ENCODE data around the gene ZNRF2.
"Not testable (repeated sequence)": the region's sequence is repeated elsewhere in the genome, so short reads cannot be mapped to it uniquely, and the experiment has no call there.

The ZNRF2 gene

DNA sequence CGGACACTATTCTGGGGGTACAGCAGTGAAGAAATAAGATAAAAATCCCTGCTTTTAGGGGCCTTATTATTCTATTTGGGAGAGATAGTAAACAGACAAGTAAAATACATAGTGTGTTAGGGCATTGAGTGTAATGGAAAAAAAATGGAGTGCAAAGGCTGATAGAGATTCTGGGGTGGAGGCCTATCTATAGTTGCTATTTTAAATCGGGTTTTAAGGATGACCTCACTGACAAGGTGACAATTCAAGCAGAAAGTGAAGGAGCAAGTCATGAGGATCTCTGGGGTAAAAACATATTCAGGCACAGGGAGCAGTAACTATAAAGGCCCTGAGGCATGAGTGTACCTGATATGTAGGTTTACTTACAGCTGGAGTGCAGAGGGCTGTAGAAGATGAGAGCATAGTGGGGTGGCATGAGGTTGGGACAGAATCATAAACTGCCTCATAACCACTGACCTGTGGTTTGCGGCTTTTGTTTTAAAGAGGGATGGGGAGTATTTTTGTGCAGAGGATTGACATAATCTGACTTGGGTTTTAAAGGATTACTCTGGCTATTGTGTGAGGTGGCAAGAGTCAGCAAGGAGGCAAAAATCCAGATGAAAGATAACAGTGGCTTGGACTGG is 8.1 kb downstream of the ZNRF2 start:
- not testable (repeated sequence) for DNase-seq

DNA sequence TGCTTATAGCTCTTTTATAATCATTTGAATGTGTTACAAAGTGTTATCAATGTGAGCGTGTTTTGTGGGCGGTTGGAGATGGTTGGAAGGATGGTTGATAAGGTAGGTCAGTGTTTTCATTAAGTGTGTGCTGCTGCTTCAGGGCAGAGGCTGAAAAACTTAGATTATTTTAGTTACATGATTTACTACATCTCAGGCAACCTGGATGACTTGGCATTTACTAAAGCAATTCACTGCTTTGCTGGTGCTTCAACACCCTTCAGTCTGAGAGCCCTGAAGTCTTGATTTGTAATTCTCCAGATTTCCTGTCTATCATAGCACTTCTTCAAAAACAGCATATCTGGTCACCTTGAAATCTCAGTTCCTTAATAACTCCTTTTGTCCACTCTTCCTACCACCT is 11.9 kb downstream of the ZNRF2 start:
- DNase-seq: peak; percentile 72

DNA sequence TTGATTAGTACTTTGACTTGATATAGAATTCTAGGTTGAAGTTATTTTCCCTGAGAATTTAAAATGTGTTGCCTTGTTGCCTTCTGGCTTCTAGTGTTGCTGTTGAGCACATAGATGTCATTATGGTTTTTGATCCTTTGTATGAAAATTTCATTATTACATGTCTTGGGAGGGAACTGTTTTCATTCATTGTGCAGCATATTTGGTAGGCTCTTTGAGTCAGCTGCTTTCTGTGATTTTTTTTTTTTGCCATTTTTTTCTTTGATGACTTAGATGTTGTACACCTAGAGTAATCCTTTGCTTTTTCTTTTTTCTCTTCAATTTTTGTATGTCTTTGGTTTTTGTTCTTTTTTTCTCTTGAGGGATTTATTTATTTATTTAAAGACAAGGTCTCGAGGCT is 13.1 kb downstream of the ZNRF2 start:
- DNase-seq: not testable (repeated sequence)

DNA sequence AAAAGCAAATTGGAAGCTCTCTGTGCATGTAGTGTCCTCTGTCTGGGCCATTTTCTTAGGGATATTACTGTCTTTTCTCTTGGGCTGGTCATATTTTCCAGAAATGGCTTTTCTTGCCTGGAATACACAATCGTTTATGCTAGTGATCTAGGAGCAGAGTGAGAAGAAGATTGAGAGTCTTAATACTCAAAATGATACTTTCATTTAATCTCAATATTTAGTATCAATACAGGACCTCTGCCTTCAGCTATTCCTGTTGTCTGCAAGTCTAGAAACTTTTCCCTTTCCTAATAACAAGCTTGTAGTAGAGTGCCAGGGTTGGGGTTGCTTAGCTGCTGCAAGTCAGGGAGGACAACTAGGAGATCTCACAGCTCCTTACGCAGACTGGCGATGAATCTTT is 14.0 kb downstream of the ZNRF2 start:
- DNase-seq: not testable (repeated sequence)

DNA sequence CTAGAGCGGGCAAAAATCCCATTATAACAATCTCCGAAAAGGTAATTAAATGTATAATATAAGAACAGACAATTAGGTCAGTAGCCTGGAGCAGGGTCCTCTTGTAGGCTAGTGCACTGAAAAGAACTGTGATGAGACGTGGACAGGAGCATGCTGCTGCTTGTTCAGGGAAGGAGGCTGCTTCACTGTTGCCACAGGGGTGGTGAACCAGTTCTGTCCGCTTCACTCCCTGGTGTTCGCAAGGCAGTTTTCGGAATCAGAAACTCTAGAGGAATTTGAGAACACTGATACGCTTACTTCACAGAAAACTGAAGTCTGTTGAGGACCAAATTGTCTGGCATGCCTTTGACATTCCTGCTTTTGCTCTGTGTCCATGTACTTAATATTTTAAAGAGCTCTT is 17.4 kb downstream of the ZNRF2 start:
- no peak for DNase-seq

DNA sequence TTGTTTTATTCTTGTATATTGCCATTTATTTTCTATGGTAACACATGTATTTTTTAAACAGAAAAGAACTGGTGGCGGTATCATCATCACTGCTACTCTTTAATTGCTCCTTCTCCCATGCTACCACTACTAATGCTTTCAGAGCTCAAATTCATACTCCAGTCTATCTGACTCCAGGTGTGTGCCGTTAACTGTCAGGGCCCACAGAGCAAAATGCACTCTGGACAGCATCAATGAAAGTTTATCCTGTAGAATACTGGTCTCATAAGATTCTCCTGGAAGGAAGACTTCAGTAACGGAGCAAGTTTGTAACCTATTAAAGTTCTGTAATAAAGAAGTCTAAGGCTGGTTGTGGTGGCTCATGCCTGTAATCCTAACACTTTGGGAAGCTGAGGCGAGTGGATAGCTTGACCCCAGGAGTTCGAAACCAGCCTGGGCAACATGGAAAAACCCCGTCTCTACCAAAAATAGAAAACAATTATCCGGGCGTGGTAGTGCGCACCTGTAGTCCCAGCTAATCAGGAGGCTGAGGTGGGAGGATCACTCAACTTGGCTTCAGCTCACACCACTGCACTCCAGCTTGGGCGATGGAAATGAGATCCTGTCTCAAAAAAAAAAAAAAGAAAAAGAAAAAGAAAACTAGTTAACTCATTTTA is 18.4 kb downstream of the ZNRF2 start:
- DNase-seq: no peak

DNA sequence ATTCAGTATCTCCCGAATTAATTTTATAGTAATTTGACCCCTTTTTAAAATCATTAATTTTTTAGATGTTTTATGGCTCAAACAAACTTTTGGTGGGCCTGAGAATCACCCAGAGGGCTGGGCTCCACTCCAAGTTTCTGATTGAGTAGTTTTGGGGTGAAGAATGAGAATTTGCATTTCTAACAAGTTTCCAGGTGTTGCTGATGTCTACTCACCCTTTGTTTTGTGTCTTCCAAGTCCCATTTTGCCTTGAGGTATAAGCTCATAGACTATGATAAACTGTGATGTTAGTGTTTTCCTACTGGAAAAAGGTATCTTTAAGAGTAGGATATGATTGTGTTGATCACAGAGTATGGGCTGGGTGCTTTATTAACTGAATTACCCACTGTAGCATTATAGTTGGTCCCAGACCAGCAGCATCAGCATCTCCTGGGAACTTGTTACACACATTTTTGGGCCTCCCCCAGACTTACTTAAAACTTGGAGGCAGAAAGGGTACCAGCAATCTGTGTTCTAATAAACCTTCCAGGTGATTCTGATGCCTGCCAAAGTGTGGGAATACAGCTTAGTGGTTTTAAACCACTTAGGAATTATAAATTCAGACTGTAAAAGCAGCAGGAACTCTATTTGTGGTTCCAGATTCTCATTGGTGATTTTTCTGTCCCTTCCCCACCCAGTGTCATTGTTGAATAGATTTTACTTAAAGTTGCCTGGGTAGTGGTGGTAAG is 19.1 kb downstream of the ZNRF2 start:
- DNase-seq: no peak

DNA sequence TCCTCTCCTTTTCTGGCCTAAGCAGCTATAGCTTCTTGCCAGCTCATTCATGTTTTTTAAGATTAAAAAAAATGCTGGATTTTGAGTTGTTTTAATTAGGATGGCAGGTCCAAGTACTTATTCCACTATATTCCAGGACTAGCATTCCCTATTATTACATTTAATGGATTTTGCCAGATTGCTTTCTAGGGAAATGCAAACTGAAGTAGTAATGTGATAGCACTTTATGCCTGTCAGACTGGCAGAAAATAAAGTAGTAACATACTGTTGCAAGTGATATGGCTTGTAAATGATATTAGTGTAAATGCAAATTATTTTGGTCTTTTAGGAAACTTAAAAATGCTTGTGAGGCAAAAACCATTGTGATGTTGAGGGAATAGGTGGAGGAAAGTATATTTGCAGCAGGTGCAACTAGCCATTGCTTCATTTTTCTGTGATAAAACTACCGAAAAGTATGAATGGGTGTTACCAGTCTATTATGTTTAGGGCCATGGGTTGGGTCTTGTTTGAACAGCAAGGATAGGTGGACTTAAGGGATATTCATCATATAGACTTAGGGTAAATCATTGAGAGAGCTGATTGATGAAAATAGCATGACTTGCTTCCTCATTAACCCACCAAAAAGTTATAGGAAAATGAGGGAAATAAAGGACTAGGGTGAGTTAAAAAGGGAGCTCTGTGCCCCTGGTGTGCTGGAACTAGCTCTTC is 19.9 kb downstream of the ZNRF2 start:
- no peak for DNase-seq

DNA sequence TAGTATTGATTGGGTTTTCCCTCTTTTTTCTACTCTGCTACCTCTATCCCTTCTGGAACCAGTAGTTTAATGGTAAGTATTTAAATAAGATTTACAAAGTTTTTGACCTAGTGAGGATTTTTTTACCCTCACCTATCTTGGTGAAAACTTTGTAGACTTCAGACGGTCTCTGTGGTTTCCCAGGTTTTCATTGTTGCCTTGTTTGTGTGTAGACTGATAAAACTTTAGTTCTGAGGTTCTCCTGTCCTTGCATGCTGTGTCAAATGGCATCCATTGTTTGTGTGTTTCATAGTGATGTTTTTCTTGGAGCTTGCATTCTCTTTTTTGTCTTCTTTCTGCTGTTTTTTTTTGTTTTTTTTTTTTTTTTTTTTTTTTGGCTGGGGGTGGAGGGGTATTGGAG is 22.6 kb downstream of the ZNRF2 start:
- no peak for DNase-seq

DNA sequence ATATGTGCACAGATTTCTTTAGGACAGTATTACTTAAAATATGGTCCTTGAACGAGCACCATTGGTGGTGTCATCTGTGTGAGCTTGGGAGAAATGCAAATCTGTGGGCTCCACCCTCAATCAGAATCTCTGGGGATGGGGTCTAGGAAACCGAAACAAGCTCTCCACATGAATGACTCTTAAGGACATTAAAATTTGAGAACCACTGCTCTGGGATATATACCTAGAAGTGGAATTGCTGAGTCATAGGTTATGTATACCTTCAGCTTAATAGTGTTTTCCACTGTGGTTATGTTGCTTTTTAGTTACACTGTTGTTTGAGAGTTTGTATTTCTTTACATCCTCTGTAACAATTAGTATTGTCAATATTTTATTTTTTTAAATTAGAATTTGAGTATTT is 24.0 kb downstream of the ZNRF2 start:
- no peak for DNase-seq

DNA sequence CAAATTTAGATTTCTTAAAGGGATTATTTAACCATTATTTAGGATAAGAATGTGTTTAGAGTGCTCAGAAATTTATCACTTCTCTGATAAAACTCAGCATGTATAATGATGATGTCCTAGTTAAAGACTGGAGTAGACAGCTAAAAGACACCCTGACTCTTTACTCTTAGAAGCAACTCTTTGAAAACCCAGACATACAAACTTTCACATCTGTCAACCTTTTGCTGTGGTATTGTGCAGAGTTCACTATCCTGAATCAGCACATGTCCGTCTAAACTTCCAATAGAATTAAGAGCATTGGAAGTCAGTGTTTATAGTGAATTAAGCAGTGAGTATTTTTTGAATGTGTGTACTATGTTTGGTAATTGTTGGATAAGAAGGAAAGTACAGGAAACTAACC is 24.9 kb downstream of the ZNRF2 start:
- no peak for DNase-seq

DNA sequence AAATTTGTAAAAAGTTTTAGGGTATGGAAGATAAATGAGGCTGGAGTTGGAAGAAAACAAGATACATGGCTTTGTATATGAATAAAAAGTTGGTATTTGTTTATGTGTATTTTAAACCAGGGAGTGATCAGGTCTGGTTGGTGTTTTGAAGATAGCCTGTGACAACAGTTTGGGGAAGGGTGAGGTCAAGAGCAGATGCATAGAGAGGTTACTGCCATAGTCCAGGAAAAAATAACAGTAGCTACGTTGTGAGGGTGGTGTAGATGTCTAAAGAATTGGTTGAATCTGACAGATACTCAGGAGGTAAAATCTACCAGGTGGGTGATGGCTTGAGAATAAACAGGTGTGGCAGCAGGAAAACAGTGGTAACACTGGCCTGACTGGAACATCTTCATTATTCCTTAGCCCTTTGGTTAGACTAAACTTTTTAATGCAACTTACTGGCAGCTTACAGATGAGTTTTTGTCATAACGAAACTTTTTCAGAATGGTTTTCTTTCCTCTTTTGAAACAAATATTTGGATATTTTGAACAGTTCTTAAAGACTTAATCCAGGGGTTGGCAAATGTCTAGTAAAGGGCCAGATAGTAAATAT is 25.5 kb downstream of the ZNRF2 start:
- no peak for DNase-seq

DNA sequence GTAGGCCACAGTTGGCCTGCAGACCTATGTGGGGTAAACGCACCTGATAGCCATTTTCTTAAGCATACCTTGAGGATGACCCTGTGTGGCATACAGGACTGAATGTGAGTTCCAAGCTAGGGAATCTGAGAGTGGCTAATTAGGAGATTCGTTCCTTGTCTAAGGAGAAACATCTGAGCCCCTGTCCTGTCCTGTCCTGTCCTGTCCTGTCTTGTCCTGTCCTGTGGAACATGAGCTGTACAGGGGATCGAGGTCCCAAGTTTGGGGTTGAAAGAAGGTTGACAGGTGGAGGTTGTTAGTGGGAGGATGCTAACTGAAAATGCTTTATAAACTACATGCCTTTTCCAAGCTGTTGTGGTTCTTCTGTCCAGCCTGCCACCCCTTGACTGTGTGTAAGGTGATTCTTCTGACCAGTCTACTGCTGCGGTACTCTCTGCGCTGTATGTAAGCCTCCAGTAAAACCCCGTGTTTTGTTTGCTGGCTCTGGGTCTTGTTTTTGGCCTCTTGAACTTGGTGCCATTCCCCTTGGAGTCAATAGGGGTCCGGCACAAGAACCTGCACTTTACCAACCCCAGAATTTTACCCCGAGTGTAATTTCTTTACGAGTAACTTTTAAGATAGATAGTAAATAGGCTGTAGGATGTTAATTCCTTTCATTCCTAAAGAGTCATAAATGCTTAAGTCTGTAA is 26.4 kb downstream of the ZNRF2 start:
- DNase-seq: no peak

DNA sequence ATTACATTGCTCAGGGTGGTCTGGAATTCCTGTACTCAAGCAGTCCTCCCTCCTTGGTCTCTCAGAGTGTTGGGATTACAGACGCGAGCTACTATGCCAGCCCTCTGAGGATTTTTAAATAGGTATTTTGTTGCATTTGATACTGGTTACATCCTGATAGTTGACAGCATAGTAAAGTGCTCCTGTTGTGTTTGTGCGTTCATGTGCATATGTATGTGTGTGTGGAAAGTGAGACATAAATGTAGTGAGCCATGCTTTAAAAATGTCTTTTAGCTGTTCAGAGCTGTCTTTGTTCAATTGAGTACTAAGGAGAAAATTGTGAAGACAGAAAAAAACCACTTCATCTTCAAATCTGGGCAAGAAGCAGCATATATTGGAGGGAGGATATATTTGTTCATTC is 27.8 kb downstream of the ZNRF2 start:
- DNase-seq: no peak

DNA sequence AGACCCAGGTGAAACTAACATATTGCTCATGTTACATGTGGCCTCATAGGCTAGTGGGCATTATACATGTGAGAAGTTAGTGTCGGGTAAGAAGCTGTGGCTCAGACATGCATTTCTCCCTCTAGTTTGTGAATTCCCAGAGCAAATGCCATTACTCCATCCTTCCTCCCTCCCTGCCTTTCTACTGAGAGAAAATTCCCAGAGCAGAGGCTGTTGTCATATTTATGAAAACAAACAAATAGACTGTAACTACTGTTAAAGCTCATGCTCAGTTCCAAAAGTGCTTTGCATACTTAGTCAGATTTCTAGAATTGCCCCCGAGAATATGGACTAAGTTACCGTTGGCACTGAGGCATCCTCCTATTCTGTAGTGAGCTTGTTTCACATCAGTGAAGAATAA is 29.0 kb downstream of the ZNRF2 start:
- DNase-seq: no peak

DNA sequence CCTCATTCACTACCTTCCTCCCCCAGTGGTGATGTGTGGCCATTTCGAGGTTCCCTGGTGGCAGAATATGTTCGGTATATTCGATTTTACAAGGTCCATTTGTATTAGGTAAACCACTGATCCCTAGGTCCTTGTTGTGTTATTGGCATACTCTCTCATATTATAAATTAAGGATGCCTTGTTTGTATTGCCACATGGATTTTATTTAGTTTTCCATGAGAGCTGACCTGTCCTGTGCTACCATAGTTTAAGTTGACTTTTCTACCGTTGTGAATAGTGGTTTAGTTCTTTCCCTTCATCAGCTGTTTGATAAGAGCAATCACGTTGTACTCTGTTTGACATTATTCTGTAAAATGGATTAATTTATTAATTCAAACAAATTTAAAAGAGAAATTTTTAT is 29.4 kb downstream of the ZNRF2 start:
- DNase-seq: no peak

DNA sequence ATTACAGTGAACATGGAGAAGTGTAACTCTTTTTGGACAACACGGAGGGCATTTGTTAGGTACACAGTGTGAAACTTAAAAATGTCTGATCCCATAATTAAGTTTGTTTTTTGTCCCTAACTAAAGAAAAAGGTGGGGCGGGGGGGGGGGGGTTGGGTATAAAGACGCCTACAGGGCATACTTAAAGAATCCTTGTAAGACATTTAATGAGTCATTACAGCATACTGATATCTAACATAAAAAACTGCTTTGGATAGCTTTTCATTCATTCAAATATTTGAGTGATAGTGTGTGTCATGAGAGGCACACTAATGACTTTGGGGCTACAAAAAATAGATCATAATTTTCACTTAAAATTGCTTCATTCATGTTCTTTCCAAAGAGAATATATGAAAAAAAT is 31.2 kb downstream of the ZNRF2 start:
- DNase-seq: no peak

DNA sequence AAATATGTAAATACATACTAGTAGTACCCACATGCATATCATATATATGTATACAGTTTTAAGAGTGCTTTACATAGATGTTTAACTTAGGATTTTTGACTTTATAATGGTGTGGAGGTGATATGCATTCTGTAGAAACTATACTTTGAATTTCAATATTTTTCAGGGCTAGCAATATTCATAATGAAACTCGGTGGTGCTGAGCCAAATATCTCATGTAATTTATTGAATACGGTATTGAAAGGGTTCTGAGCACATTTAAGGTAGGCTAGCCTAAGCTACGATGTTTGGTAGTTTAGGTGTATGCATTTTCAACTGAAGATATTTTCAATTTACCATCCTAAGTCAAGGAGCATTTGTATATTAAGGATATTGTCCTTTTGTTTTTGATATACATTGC is 36.0 kb downstream of the ZNRF2 start:
- DNase-seq: no peak

DNA sequence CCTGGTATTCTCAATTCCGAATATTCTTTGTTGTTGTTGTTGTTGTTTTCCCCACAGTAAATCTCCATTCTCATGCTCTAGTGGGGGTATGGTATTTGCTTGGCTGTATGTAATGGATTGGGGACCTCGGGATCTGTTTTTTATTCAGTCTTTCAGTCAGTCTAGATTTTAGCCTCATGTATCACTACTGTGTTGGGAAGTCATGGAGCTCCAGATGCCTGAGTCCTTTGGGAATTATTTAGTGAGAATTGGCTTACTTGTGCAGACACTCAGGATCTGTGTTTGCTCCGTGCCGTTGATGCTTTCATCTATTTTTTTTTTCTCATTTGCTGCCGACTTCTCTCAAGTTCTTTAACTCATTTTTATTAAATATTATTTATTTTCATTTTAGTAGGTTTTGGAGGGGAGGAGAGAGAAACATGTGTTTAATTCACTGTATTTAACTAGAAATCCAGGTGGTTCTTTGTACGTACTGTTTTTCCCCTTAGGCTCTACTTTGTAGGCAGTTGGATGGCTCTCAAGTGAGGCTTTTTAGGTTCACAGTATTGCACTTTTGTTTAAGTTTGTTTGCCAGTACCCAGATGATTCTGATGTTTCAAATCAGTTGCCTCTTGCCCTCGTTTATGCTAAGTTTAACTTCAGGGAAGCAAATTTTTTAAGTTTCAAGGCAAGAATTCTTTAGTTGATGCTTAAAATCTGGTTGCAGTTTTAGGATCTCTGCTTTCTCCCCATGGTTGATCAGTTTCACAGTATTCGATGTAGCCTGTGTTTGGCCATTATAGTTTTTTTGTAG is 36.9 kb downstream of the ZNRF2 start:
- DNase-seq: no peak

DNA sequence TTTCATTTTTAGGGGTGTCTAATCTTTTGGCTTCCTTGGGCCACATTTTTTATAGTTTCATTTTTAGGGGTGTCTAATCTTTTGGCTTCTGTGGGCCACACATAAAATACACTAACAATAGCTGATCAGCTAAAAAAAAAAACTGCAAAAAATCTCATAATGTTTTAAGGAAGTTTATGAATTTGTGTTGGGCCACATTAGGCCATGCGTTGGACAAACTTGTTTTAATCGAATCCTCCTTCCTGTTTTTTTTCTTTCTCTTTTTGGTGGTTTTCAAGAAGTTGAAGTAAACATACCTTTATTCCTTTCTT is 37.4 kb downstream of the ZNRF2 start:
- peak; percentile 57 for DNase-seq

DNA sequence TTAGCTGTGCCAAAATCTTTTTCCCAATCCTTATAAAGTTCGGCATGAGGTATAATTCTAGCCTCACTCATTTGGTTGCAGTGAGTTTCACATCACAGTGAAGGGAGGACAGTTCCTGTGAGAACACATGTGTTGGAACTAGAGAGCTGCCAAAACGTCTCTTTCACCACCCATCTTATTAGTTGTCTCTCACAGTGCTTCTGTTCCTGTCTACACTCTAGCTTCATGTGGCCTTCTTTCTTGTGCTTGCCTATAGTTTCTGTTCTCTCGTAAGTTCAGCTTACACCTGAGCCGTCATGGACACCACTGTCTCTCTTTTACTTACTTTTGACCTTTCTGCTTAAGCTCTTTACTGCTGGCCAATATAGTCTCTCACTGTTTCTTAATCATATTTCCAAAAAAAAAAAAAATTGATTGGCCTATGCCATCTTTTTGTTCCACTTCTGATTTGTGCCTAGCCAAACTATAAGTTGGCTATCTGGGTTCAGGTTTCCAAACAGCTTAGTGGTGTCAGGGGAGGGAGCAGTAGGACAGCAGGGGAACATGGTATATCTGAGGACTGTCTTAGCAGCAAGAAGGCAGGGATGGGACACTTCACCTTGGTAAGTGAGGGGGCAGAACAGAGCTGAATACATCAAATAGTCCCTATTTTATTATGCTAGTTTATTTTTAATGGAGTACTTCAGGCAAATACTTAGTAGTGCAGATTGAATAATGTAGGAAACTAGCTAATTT is 38.0 kb downstream of the ZNRF2 start:
- peak; percentile 57 for DNase-seq

DNA sequence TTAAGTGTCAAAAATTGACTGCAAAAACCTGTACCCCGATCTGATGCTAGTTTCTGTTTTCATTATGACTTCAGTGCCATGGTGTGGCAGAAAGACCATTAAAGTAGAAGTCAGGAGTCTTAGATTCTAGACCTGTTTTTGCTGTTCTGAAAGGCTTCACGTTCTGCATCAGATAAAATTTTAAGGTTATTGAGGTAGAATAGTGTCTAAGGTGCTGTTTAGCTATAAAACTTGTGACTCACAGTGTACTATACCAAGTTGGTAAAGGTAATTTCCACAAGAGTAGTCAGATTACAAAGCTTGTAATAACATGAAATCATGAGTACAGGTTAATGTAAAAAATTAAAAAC is 38.6 kb downstream of the ZNRF2 start:
- DNase-seq: no peak

Measured in hematopoietic multipotent progenitor cell treated with erythropoietin and hydrocortisone succinate and interleukin-3 and kit ligand, for 4 days (in vitro differentiated cells).